Transverse colon (tissue), 4 donors: ENCODE data around the gene CNNM3.

ENCODE experiments used
- EP300 ChIP-seq: sonication (generic); formaldehyde crosslinking; IDR thresholded peaks from one replicate; pipeline ENCODE4 v1.6.1; 2017; ENCODE audit warnings: antibody characterized with exemption, low read depth
- POLR2AphosphoS5 ChIP-seq, 3 donors: sonication (generic); formaldehyde crosslinking; IDR thresholded peaks; one replicate each; pipeline ENCODE4 v1.6.1; 2016; ENCODE audit warnings: antibody characterized with exemption in 3 of 3
- TF ChIP-seq, protein P1 (sequence below), 5 experiments: fragments of 200-600 bp in 3 of 5; fragments of 450-650 bp in 2 of 5; sonication (generic) in 3 of 5; IDR thresholded peaks; 1 replicate in 2 of 5; 2 replicates in 3 of 5; pipeline ENCODE4 v1.5.1; 2016 to 2017; ENCODE audit warnings: antibody characterized with exemption in 5 of 5, inconsistent platforms in 3 of 5, mild to moderate bottlenecking in 2 of 5, moderate library complexity in 1 of 5

DNA sequence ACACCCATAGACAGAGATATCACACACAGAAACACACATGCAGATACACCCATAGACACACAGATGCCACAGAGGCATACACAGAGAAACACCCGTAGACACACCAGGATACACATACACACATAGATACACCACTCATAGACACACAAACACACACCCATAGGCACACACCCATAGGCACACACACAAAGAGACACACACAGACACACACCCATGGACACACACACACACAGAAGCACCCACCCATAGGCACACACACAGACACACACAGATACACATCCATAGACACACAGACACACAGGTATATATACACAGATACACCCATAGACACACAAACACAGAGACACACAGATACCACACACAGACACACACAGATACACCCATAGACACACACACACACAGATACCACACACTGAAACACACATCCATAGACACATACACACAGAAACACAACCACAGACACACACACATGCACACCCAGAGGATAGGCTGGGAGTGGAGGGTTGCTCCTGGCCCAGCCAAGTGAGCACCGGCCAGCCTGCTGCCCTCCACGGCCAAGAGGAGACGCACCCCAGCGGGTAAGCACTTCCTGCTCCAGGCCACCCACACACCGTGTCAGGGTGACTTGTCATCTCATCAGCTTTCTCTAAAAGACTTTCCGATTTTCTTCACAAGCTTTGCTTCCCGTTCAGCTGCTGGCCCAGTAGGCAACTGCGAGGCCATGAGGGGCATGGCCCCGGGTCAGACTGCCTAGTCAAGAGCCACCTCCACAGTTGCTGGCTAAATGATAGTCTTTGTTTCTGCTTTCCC is 14.1 kb upstream of the CNNM3 start:
- TF ChIP-seq, protein P1, sequence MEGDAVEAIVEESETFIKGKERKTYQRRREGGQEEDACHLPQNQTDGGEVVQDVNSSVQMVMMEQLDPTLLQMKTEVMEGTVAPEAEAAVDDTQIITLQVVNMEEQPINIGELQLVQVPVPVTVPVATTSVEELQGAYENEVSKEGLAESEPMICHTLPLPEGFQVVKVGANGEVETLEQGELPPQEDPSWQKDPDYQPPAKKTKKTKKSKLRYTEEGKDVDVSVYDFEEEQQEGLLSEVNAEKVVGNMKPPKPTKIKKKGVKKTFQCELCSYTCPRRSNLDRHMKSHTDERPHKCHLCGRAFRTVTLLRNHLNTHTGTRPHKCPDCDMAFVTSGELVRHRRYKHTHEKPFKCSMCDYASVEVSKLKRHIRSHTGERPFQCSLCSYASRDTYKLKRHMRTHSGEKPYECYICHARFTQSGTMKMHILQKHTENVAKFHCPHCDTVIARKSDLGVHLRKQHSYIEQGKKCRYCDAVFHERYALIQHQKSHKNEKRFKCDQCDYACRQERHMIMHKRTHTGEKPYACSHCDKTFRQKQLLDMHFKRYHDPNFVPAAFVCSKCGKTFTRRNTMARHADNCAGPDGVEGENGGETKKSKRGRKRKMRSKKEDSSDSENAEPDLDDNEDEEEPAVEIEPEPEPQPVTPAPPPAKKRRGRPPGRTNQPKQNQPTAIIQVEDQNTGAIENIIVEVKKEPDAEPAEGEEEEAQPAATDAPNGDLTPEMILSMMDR (IDR thresholded peaks at IDR 0.05): no peak
- TF ChIP-seq POLR2AphosphoS5 (IDR thresholded peaks at IDR 0.05): no peak
- TF ChIP-seq EP300: no peak
